ENCODE results near the gene TRAPPC12. TPM values are rescaled to one million over a fixed set of nuclear protein-coding genes. Genes with fewer than 3 reads are reported as not detected.

The TRAPPC12 gene
- total RNA-seq, 1 experiment from 2014 or later, result 69.1 TPM

DNA sequence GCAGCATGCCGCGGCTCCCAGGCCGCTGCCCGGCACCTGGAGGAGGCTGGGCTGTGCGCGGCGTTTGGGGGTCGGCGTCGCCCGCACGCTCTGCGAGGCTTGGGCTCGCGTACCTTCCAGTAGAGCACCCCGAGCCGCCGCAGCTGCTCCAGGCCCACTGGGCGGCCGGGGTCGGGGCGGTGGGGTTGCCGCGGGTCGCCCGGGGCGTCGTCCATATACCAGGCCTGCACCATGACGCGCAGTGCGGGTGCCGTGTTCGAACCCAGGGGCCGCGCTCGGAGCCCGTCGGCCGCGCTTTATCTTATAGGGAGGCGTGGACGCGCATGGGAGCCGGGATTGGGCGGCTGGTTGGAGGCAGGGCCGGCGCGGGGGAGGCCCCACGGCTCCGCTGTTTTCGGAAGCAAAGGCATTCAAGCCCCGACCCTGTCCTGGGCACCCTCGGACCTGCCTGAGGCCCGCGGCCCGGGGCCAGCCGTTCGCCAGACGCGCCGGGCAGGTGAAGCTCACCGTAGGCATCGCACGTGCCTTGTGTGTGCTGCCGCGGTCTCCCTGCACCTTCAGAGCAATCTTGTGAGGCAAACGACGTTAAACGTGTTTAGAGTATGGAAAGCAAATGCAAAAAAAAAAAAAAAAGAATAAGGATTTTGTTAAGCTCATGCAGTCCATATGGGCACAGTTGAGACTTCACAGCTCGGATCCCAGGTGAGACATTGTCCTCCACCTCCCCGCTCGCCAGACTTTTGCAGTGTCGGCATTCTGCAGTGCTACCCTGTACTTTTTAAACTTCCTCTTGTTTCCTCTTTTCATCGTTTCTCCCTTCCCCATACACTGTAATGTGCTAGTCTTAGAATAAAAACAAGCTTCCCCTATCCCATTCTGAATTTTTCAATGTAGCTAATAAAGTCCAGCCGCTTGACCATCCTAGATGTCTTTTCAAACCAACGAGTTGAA, 140.0 kb downstream of the TRAPPC12 start, which contains the start of gene ADI1:
ADI1 (minus strand) TSS at position 277 of the 951 bp plus-strand sequence; CDS start at position 233, 44 bp downstream.
- Histone ChIP-seq H3K27me3 (ENCODE audit: low read length) (no peaks in the 10 kb centered on the region), H3K27ac (ENCODE audit: low read length) (peak within 1 kb of the TSS; percentile 86), H4K20me1 (ENCODE audit: insufficient read depth, low read depth, low read length) (no peaks in the 10 kb centered on the region), H3K79me2 (ENCODE audit: low read length) (peaks cover 37% of the 10 kb centered on the region), H3K9me3 (ENCODE audit: low read length) (no peaks in the 10 kb centered on the region), H3K4me2 (ENCODE audit: low read depth, low read length, poor library complexity, severe bottlenecking) (peak within 1 kb of the TSS; percentile 91), H3K4me1 (ENCODE audit: low read length) (peaks cover 26% of the 10 kb centered on the region), H2AFZ (ENCODE audit: low read length) (peak within 1 kb of the TSS; percentile 40; the same call in 1 of the 2 replicates), H3K9me2 (replicated peaks; ENCODE audit: insufficient read depth, low read length) (no peaks in the 10 kb centered on the region), H3K4me3 (ENCODE audit: low read length) (peak within 1 kb of the TSS; percentile 76), H3K9ac (ENCODE audit: low read length) (peak within 1 kb of the TSS; percentile 99), H3K36me3 (ENCODE audit: insufficient read depth, low read length) (peaks cover 20% of the 10 kb centered on the region)
- peak; percentile 96 for DNase-seq

DNA sequence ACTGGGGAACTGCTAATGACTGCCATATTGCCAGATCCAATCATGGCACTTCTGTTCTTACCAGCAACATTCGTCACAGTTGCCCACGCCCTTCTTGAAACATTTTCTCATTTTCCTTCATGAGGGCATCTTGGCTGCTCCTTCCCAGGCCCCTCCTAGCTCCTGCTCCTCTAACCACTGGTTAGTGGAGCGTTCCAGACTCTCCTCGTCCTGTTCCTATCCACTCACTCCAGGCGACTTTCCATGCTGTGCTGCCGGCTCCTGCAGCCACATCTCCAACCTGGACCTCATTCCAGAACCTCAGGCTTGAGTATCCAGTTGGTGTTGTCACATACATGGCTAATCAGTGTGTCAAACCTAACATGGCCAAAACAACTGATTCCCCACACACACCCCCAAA, 141.1 kb downstream of the TRAPPC12 start:
- H3K9me2 ChIP-seq (replicated peaks; ENCODE audit: insufficient read depth, low read length), result no peaks in the 10 kb centered on the region
- H3K79me2 ChIP-seq (ENCODE audit: low read length), result peaks cover 31% of the 10 kb centered on the region
- DNase-seq, result no peak
- H4K20me1 ChIP-seq (ENCODE audit: insufficient read depth, low read depth, low read length), result no peaks in the 10 kb centered on the region
- peaks cover 26% of the 10 kb centered on the region for H3K4me1 ChIP-seq (ENCODE audit: low read length)
- H3K27me3 ChIP-seq (ENCODE audit: low read length), result no peaks in the 10 kb centered on the region
- no peak overlapping the region for H2AFZ ChIP-seq (ENCODE audit: low read length)
- H3K27ac ChIP-seq (ENCODE audit: low read length), result no peak overlapping the region
- H3K4me2 ChIP-seq (ENCODE audit: low read depth, low read length, poor library complexity, severe bottlenecking), result peak overlapping the region; percentile 87
- H3K9me3 ChIP-seq (ENCODE audit: low read length), result no peaks in the 10 kb centered on the region
- H3K36me3 ChIP-seq (ENCODE audit: insufficient read depth, low read length), result peaks cover 19% of the 10 kb centered on the region
- H3K9ac ChIP-seq (ENCODE audit: low read length), result peak overlapping the region; percentile 99
- peak overlapping the region; percentile 75 for H3K4me3 ChIP-seq (ENCODE audit: low read length)

- H2AFZ ChIP-seq (ENCODE audit: low read length), result no peak overlapping the region
- H3K9me3 ChIP-seq (ENCODE audit: low read length), result no peaks in the 10 kb centered on the region
- no peak overlapping the region for H3K27ac ChIP-seq (ENCODE audit: low read length)
- DNase-seq, result no peak
- no peak overlapping the region for H3K9ac ChIP-seq (ENCODE audit: low read length)
- H3K9me2 ChIP-seq (replicated peaks; ENCODE audit: insufficient read depth, low read length), result no peaks in the 10 kb centered on the region
- H3K36me3 ChIP-seq (ENCODE audit: insufficient read depth, low read length), result no peaks in the 10 kb centered on the region
- H4K20me1 ChIP-seq (ENCODE audit: insufficient read depth, low read depth, low read length), result no peaks in the 10 kb centered on the region
- peaks cover 20% of the 10 kb centered on the region for H3K4me1 ChIP-seq (ENCODE audit: low read length)
- H3K27me3 ChIP-seq (ENCODE audit: low read length), result no peaks in the 10 kb centered on the region
- no peak overlapping the region for H3K4me3 ChIP-seq (ENCODE audit: low read length)
- H3K79me2 ChIP-seq (ENCODE audit: low read length), result peaks cover 7% of the 10 kb centered on the region
- H3K4me2 ChIP-seq (ENCODE audit: low read depth, low read length, poor library complexity, severe bottlenecking), result no peak overlapping the region
Observed at GRCh38 chr2:3522961-3523421, 143.5 kb downstream of the TRAPPC12 start.

- H3K9me3 ChIP-seq (ENCODE audit: low read length), result no peaks in the 10 kb centered on the region
- H3K4me3 ChIP-seq (ENCODE audit: low read length), result no peak overlapping the region
- no peak overlapping the region for H2AFZ ChIP-seq (ENCODE audit: low read length)
- no peaks in the 10 kb centered on the region for H3K9me2 ChIP-seq (replicated peaks; ENCODE audit: insufficient read depth, low read length)
- peaks cover 18% of the 10 kb centered on the region for H3K4me1 ChIP-seq (ENCODE audit: low read length)
- H3K4me2 ChIP-seq (ENCODE audit: low read depth, low read length, poor library complexity, severe bottlenecking), result no peak overlapping the region
- H3K79me2 ChIP-seq (ENCODE audit: low read length), result peaks cover under 1% of the 10 kb centered on the region
- H4K20me1 ChIP-seq (ENCODE audit: insufficient read depth, low read depth, low read length), result no peaks in the 10 kb centered on the region
- no peaks in the 10 kb centered on the region for H3K27me3 ChIP-seq (ENCODE audit: low read length)
- H3K27ac ChIP-seq (ENCODE audit: low read length), result no peak overlapping the region
- DNase-seq, result no peak
- H3K9ac ChIP-seq (ENCODE audit: low read length), result no peak overlapping the region
- H3K36me3 ChIP-seq (ENCODE audit: insufficient read depth, low read length), result no peaks in the 10 kb centered on the region
Observed at GRCh38 chr2:3523551-3524041, 144.1 kb downstream of the TRAPPC12 start.

- H3K36me3 ChIP-seq (ENCODE audit: insufficient read depth, low read length), result 0 out of 2 replicates have a peak, but pooled peaks cover 3% of the 10 kb centered on the region
- H3K4me1 ChIP-seq (ENCODE audit: low read length), result no peaks in the 10 kb centered on the region
- DNase-seq, result no peak
- no peaks in the 10 kb centered on the region for H3K9me3 ChIP-seq (ENCODE audit: low read length)
- H3K9me2 ChIP-seq (replicated peaks; ENCODE audit: insufficient read depth, low read length), result no peaks in the 10 kb centered on the region
- no peaks in the 10 kb centered on the region for H3K27me3 ChIP-seq (ENCODE audit: low read length)
- H4K20me1 ChIP-seq (ENCODE audit: insufficient read depth, low read depth, low read length), result no peaks in the 10 kb centered on the region
- H2AFZ ChIP-seq (ENCODE audit: low read length), result no peak overlapping the region
- no peak overlapping the region for H3K27ac ChIP-seq (ENCODE audit: low read length)
- no peaks in the 10 kb centered on the region for H3K79me2 ChIP-seq (ENCODE audit: low read length)
- H3K4me2 ChIP-seq (ENCODE audit: low read depth, low read length, poor library complexity, severe bottlenecking), result no peak overlapping the region
- no peak overlapping the region for H3K9ac ChIP-seq (ENCODE audit: low read length)
- H3K4me3 ChIP-seq (ENCODE audit: low read length), result no peak overlapping the region
Observed at GRCh38 chr2:3526871-3527270, 147.4 kb downstream of the TRAPPC12 start.

GRCh38 chr2:3527886-3528785, 148.6 kb downstream of the TRAPPC12 start:
- no peaks in the 10 kb centered on the region for H3K9me2 ChIP-seq (replicated peaks; ENCODE audit: insufficient read depth, low read length)
- no peaks in the 10 kb centered on the region for H4K20me1 ChIP-seq (ENCODE audit: insufficient read depth, low read depth, low read length)
- H3K79me2 ChIP-seq (ENCODE audit: low read length), result no peaks in the 10 kb centered on the region
- H3K27ac ChIP-seq (ENCODE audit: low read length), result no peak overlapping the region
- H3K9ac ChIP-seq (ENCODE audit: low read length), result no peak overlapping the region
- no peak for DNase-seq
- no peak overlapping the region for H2AFZ ChIP-seq (ENCODE audit: low read length)
- no peak overlapping the region for H3K4me3 ChIP-seq (ENCODE audit: low read length)
- no peaks in the 10 kb centered on the region for H3K9me3 ChIP-seq (ENCODE audit: low read length)
- no peaks in the 10 kb centered on the region for H3K27me3 ChIP-seq (ENCODE audit: low read length)
- no peaks in the 10 kb centered on the region for H3K4me1 ChIP-seq (ENCODE audit: low read length)
- no peak overlapping the region for H3K4me2 ChIP-seq (ENCODE audit: low read depth, low read length, poor library complexity, severe bottlenecking)
- 0 out of 2 replicates have a peak, but pooled peaks cover 3% of the 10 kb centered on the region for H3K36me3 ChIP-seq (ENCODE audit: insufficient read depth, low read length)

Measured in Karpas-422 (cell line).